22Rv1 (cell line): ENCODE measurements around the gene EGFR.

Experiments
- ZFX ChIP-seq: fragments of 450-650 bp; IDR thresholded peaks from 2 replicates; pipeline ENCODE4 v1.6.1; 2017; ENCODE audit warnings: antibody characterized with exemption, borderline replicate concordance
- TF ChIP-seq, protein P1 (sequence below): fragments of 450-650 bp; IDR thresholded peaks from 2 replicates; pipeline ENCODE4 v1.5.1; 2017; ENCODE audit warnings: mild to moderate bottlenecking

- TF ChIP-seq, protein P1, sequence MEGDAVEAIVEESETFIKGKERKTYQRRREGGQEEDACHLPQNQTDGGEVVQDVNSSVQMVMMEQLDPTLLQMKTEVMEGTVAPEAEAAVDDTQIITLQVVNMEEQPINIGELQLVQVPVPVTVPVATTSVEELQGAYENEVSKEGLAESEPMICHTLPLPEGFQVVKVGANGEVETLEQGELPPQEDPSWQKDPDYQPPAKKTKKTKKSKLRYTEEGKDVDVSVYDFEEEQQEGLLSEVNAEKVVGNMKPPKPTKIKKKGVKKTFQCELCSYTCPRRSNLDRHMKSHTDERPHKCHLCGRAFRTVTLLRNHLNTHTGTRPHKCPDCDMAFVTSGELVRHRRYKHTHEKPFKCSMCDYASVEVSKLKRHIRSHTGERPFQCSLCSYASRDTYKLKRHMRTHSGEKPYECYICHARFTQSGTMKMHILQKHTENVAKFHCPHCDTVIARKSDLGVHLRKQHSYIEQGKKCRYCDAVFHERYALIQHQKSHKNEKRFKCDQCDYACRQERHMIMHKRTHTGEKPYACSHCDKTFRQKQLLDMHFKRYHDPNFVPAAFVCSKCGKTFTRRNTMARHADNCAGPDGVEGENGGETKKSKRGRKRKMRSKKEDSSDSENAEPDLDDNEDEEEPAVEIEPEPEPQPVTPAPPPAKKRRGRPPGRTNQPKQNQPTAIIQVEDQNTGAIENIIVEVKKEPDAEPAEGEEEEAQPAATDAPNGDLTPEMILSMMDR, result no peak
- TF ChIP-seq ZFX, result no peak
Measured at GRCh38 chr7:55124989-55125875, 106.4 kb downstream of the EGFR start.
